ENCODE measurements around the gene CHST6. TPM values are rescaled to one million over a fixed set of nuclear protein-coding genes. Genes with fewer than 3 reads are reported as not detected.

CHST6 gene
- total and polyA plus RNA-seq, 2 donors (not counting 3 experiments of a cell fraction or from before 2014, with no cell fraction given) = 0.26 to 0.60 TPM

GRCh38 chr16:75455677-75456076 is 39.6 kb downstream of the CHST6 start:
- Histone ChIP-seq H3K9me3 (replicated peaks; ENCODE audit: control insufficient read depth, insufficient read depth, low read length) (no peaks in the 10 kb centered on the region), H3K4me2 (ENCODE audit: insufficient read depth, low read length) (no peak overlapping the region), H4K20me1 (replicated peaks; ENCODE audit: control insufficient read depth, extremely low read depth, insufficient read depth, low read length) (no peaks in the 10 kb centered on the region), H3K79me2 (ENCODE audit: control insufficient read depth, insufficient read depth, low read length) (peaks cover 71% of the 10 kb centered on the region), H3K27me3 (ENCODE audit: control insufficient read depth in 2 of 2, insufficient read depth in 2 of 2, low read length in 2 of 2) (no peaks in the 10 kb centered on the region), H2AFZ (ENCODE audit: low read depth, low read length) (no peak overlapping the region), H3K4me3 (replicated peaks in 1 of 3; ENCODE audit: insufficient read depth in 1 of 3, low read depth in 1 of 3, low read length in 3 of 3) (no peak overlapping the region), H3K9me1 (replicated peaks; ENCODE audit: control insufficient read depth, extremely low read depth, insufficient read depth, low read length) (no peaks in the 10 kb centered on the region), H3K9ac (replicated peaks; ENCODE audit: extremely low read depth, insufficient read depth, low read length) (no peak overlapping the region), H3K36me3 (ENCODE audit: control insufficient read depth in 2 of 2, extremely low read depth in 1 of 2, insufficient read depth in 2 of 2, low read length in 2 of 2) (peaks cover 0 to 4% of the 10 kb centered on the region in 2 experiments), H3K4me1 (ENCODE audit: control insufficient read depth, extremely low read depth, insufficient read depth, low read length) (peaks cover 2% of the 10 kb centered on the region), H3K27ac (ENCODE audit: insufficient read depth, low read depth, low read length) (no peak overlapping the region)
- intact Hi-C loops (cut with micrococcal nuclease) = no loop called here
- BruUV-seq (replicated peaks) = no TSS peak
- TF ChIP-seq FOS (IDR thresholded peaks at IDR 0.05; ENCODE audit: borderline replicate concordance, insufficient read depth, low read length) (no peak), GATA2 (IDR thresholded peaks at IDR 0.05; ENCODE audit: insufficient read depth, insufficient read length, low read depth, low read length) (no peak), POLR2AphosphoS5 (IDR thresholded peaks at IDR 0.05; ENCODE audit: insufficient read depth, low read depth, low read length) (no peak), MYC (IDR thresholded peaks at IDR 0.05; ENCODE audit: low read depth, low read length) (no peak), CTCF (IDR thresholded peaks at IDR 0.05; ENCODE audit: extremely low read depth in 1 of 2, insufficient read depth in 1 of 2, low read depth in 1 of 2, low read length in 2 of 2) (no peak), EZH2 (IDR thresholded peaks at IDR 0.05; ENCODE audit: borderline replicate concordance, low read depth, low read length, severe bottlenecking) (no peak)
- no peak for DNase-seq (ENCODE audit: low read depth, low spot score)
- ChIA-PET CTCF (interaction anchor here (0.7 to 3.5 kb wide), 6 partner anchors 8 to 256 kb away, joined by 3 to 23 read pairs (median 4); no protein-coding TSS in a partner anchor), POLR2A (no interaction called here)
- FAIRE-seq = peak; percentile 35
- dilution Hi-C loops (cut with MboI; ENCODE audit: extremely low pct_ligation_motif_present, low sequenced_read_pairs) = no loop called here
